GM10266 (cell line): Measurements from ENCODE around the gene EEF1AKMT3.

Experiments
- DNase-seq: peaks from one replicate; pipeline ENCODE4 v3.0.0; 2012; ENCODE audit errors: extremely low spot score
- TF ChIP-seq, protein P1 (sequence below): IDR thresholded peaks from 2 replicates; pipeline ENCODE4 v1.5.1; 2012; ENCODE audit warnings: mild to moderate bottlenecking, low read depth; ENCODE audit not compliant: control insufficient read depth, insufficient read depth; ENCODE audit errors: missing control alignments

EEF1AKMT3 gene

DNA sequence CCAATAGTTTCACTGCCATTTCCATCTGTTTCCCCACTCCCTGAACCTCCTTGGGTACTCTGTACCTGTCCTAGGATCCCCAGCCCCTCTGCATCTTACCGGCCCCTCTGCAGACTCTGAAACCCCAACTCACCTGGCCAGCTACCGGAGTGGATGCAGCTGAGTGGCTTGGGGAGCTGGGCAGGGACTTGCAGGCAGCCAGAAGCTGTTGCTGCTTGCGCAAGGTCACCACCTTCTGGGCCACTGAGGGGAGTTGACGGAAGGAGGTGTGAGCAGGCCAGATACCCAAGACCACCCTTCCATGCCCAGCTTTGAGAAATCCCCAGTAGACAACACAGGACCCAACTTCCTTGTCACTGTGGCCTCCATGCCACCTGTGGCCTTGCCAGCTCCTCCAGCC lies 40.1 kb upstream of the EEF1AKMT3 start:
- no peak for DNase-seq
- TF ChIP-seq, protein P1, sequence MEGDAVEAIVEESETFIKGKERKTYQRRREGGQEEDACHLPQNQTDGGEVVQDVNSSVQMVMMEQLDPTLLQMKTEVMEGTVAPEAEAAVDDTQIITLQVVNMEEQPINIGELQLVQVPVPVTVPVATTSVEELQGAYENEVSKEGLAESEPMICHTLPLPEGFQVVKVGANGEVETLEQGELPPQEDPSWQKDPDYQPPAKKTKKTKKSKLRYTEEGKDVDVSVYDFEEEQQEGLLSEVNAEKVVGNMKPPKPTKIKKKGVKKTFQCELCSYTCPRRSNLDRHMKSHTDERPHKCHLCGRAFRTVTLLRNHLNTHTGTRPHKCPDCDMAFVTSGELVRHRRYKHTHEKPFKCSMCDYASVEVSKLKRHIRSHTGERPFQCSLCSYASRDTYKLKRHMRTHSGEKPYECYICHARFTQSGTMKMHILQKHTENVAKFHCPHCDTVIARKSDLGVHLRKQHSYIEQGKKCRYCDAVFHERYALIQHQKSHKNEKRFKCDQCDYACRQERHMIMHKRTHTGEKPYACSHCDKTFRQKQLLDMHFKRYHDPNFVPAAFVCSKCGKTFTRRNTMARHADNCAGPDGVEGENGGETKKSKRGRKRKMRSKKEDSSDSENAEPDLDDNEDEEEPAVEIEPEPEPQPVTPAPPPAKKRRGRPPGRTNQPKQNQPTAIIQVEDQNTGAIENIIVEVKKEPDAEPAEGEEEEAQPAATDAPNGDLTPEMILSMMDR: no peak

- no peak for DNase-seq
These were observed 39.5 kb upstream of the EEF1AKMT3 start for GRCh38 chr12:57732726-57733593.

GRCh38 chr12:57733928-57734327 lies 38.5 kb upstream of the EEF1AKMT3 start:
- no peak for DNase-seq
- TF ChIP-seq, protein P1: no peak

More at GRCh38 chr12:57732726-57733593, 39.5 kb upstream of the EEF1AKMT3 start:
- TF ChIP-seq, protein P1: no peak

GRCh38 chr12:57734591-57734990 lies 37.8 kb upstream of the EEF1AKMT3 start:
- TF ChIP-seq, protein P1: no peak
- DNase-seq: no peak

GRCh38 chr12:57735198-57735855 lies 37.1 kb upstream of the EEF1AKMT3 start:
- no peak for DNase-seq
- TF ChIP-seq, protein P1: no peak

- TF ChIP-seq, protein P1: no peak
- DNase-seq: no peak
These were observed 36.3 kb upstream of the EEF1AKMT3 start for GRCh38 chr12:57735952-57736740.
